HCT116 (cell line): Measurements from ENCODE around the gene TAS1R2. TPM values are rescaled to one million over a fixed set of nuclear protein-coding genes. Genes with fewer than 3 reads are reported as not detected.

Experiments
- ATAC-seq: fragments of 200-7000 bp; cut with Tn5 transposase; 2 replicates; pipeline ENCODE4 v1.9.1; 2020; ENCODE audit warnings: mild to moderate bottlenecking, moderate library complexity
- BruUV-seq: library from RNA; stranded (reverse); fragments of 400-500 nt; replicated peaks from 2 replicates; lab custom pipeline; 2021; lab: Mats Ljungman, UMichigan
- CTCF ChIA-PET: fragments of 300-600 bp; sonication (Branson Sonifier 250); formaldehyde crosslinking; loops from one replicate; lab custom pipeline; 2021; ENCODE audit warnings: antibody characterized with exemption; lab: Charles Lee
- POLR2A ChIA-PET: fragments of 300-600, 350-600 bp; sonication (Branson Sonifier 250); formaldehyde crosslinking; loops from one replicate; lab custom pipeline; 2021; ENCODE audit warnings: antibody characterized with exemption; lab: Charles Lee
- RAD21 ChIA-PET, 2 experiments: fragments of 300-600 bp; sonication (Branson Sonifier 250); formaldehyde crosslinking; loops; one replicate each; lab custom pipeline; 2023; ENCODE audit warnings: low total read pairs in 2 of 2; ENCODE audit not compliant: uncharacterized antibody in 2 of 2, unreplicated experiment in 2 of 2, low non-redundant PET in 1 of 2; lab: Charles Lee
- DNase-seq: peaks from one replicate; pipeline ENCODE4 v3.0.0-alpha.2; 2010; ENCODE audit warnings: low read depth, low spot score
- H2AFZ ChIP-seq: fragments of 200-600 bp; shearing (Covaris generic), sonication (generic); 2 replicates; pipeline ENCODE4 v1.6.1; 2017; ENCODE audit warnings: low read depth, mixed run types, mixed read lengths, antibody characterized with exemption, low read length; ENCODE audit not compliant: poor library complexity, severe bottlenecking
- H3K27ac ChIP-seq: 2 replicates; pipeline ENCODE4 v1.5.1; 2012; ENCODE audit warnings: low read depth, low read length
- H3K27me3 ChIP-seq: fragments of 200-600 bp; sonication (generic); 2 replicates; pipeline ENCODE4 v1.6.1; 2016; ENCODE audit warnings: mixed run types, low read length, mixed read lengths; ENCODE audit not compliant: insufficient read depth
- H3K36me3 ChIP-seq, 2 experiments: fragments of 200-500 bp in 1 of 2; fragments of 200-600 bp in 1 of 2; sonication (Bioruptor generic) in 1 of 2; sonication (generic) in 1 of 2; 2 replicates each; pipeline versions ENCODE4 v1.5.1 to v1.6.1; 2014 to 2016; ENCODE audit warnings: low read length in 2 of 2, inconsistent platforms in 1 of 2, mixed read lengths in 1 of 2, mixed run types in 1 of 2; ENCODE audit not compliant: insufficient read depth in 2 of 2, control insufficient read depth in 1 of 2
- H3K4me1 ChIP-seq, 2 experiments: fragments of 200-600 bp in 1 of 2; sonication (generic) in 1 of 2; 2 replicates each; pipeline versions ENCODE4 v1.5.1 to v1.6.1; 2012 to 2017; ENCODE audit warnings: low read length in 2 of 2, inconsistent platforms in 1 of 2, mild to moderate bottlenecking in 1 of 2, mixed read lengths in 1 of 2, mixed run types in 1 of 2, moderate library complexity in 1 of 2; ENCODE audit not compliant: insufficient read depth in 2 of 2, control insufficient read depth in 1 of 2
- H3K4me2 ChIP-seq: fragments of 200-600 bp; sonication (generic); 2 replicates; pipeline ENCODE4 v1.6.1; 2017; ENCODE audit warnings: mixed run types, low read length, mixed read lengths
- H3K4me3 ChIP-seq, 2 experiments: fragments of 200-600 bp in 1 of 2; sonication (generic) in 1 of 2; replicated peaks in 1 of 2; 2 replicates each; pipeline ENCODE4 v1.5.1; 2011 to 2016; ENCODE audit warnings: low read length in 2 of 2, control low read depth in 1 of 2, low read depth in 1 of 2, mild to moderate bottlenecking in 1 of 2, mixed read lengths in 1 of 2, mixed run types in 1 of 2
- H3K79me2 ChIP-seq: fragments of 200-600 bp; sonication (generic); 2 replicates; pipeline ENCODE4 v1.6.1; 2017; ENCODE audit warnings: mild to moderate bottlenecking, mixed run types, low read length, moderate library complexity, mixed read lengths; ENCODE audit not compliant: insufficient read depth
- H3K9ac ChIP-seq: fragments of 200-600 bp; sonication (generic); 2 replicates; pipeline ENCODE4 v1.6.1; 2016; ENCODE audit warnings: low read length, mixed read lengths
- H3K9me2 ChIP-seq: fragments of 200-600 bp; sonication (generic), shearing (Covaris generic); 2 replicates; pipeline ENCODE4 v1.6.1; 2017; ENCODE audit warnings: mixed run types, mild to moderate bottlenecking, moderate library complexity; ENCODE audit not compliant: insufficient read depth
- H3K9me3 ChIP-seq, 2 experiments: fragments of 200-500 bp in 1 of 2; fragments of 200-600 bp in 1 of 2; sonication (Bioruptor generic) in 1 of 2; sonication (generic) in 1 of 2; 2 replicates each; pipeline ENCODE4 v1.6.1; 2014 to 2017; ENCODE audit warnings: low read length in 2 of 2, mixed read lengths in 2 of 2, inconsistent platforms in 1 of 2, low read depth in 1 of 2, mild to moderate bottlenecking in 1 of 2, mixed run types in 1 of 2, moderate library complexity in 1 of 2; ENCODE audit not compliant: control insufficient read depth in 1 of 2, insufficient read depth in 1 of 2
- H4K20me1 ChIP-seq: fragments of 200-600 bp; sonication (generic), shearing (Covaris generic); 2 replicates; pipeline ENCODE4 v1.6.1; 2017; ENCODE audit warnings: mixed run types, mild to moderate bottlenecking, moderate library complexity; ENCODE audit not compliant: insufficient read depth
- EGR1 ChIP-seq: IDR thresholded peaks from 2 replicates; pipeline ENCODE4 v1.6.1; 2012; ENCODE audit warnings: low read depth
- ELF1 ChIP-seq: IDR thresholded peaks from 2 replicates; pipeline ENCODE4 v1.6.1; 2012; ENCODE audit warnings: low read depth, borderline replicate concordance
- RAD21 ChIP-seq: IDR thresholded peaks from 2 replicates; pipeline ENCODE4 v1.6.1; 2012; ENCODE audit warnings: low read depth, mild to moderate bottlenecking
- REST ChIP-seq: IDR thresholded peaks from 2 replicates; pipeline ENCODE4 v1.6.1; 2012; ENCODE audit warnings: low read depth
- SRF ChIP-seq: IDR thresholded peaks from 2 replicates; pipeline ENCODE4 v1.6.1; 2012; ENCODE audit warnings: low read depth
- YY1 ChIP-seq: IDR thresholded peaks from 2 replicates; pipeline ENCODE4 v1.6.1; 2011; ENCODE audit warnings: low read length, low read depth, moderate library complexity, mild to moderate bottlenecking; ENCODE audit not compliant: insufficient replicate concordance; ENCODE audit errors: extremely low read depth
- ZBTB33 ChIP-seq: IDR thresholded peaks from 2 replicates; pipeline ENCODE4 v1.6.1; 2011; ENCODE audit warnings: mild to moderate bottlenecking, low read length, moderate library complexity; ENCODE audit not compliant: insufficient replicate concordance; ENCODE audit errors: extremely low read depth
- intact Hi-C: fragments of 100-400 bp; cut with micrococcal nuclease; formaldehyde crosslinking; loops from 2 replicates; pipeline ENCODE4 v1.10.0; 2022
- total RNA-seq: library from RNA; stranded (reverse); gene quantifications from one replicate; pipeline ENCODE4 v1.2.1, GENCODE V29; 2021; ENCODE audit not compliant: unreplicated experiment

TAS1R2 gene
- total RNA-seq, 1 experiment from 2014 or later = not detected

- Histone ChIP-seq H3K4me3 (no peak overlapping the region), H3K36me3 (peaks cover 6 to 21% of the 10 kb centered on the region in 2 experiments; a peak in 2 of 4 replicates), H4K20me1 (no peaks in the 10 kb centered on the region), H3K79me2 (no peaks in the 10 kb centered on the region), H3K4me1 (peaks cover 4 to 10% of the 10 kb centered on the region in 2 experiments), H3K4me2 (no peak overlapping the region), H3K9ac (no peak overlapping the region), H3K9me2 (no peaks in the 10 kb centered on the region), H3K9me3 (no peaks in the 10 kb centered on the region), H3K27ac (no peak overlapping the region), H2AFZ (no peak overlapping the region), H3K27me3 (no peaks in the 10 kb centered on the region)
- intact Hi-C loops = loop anchor here (1.0 to 10.0 kb wide), 4 partner anchors 65 to 747 kb away; no protein-coding TSS in a partner anchor
- ATAC-seq (no peak), DNase-seq (no peak)
- TF ChIP-seq ELF1 (no peak), REST (no peak), ZBTB33 (no peak), EGR1 (no peak), YY1 (no peak), RAD21 (no peak), SRF (no peak)
- no TSS peak for BruUV-seq
- ChIA-PET POLR2A (no interaction called here), RAD21 (no interaction called here), CTCF (interaction anchor here (2.0 to 2.1 kb wide), 2 partner anchors 64 to 205 kb away, joined by 6 to 13 read pairs; no protein-coding TSS in a partner anchor)
Observed at GRCh38 chr1:18907917-18908845, 48.7 kb upstream of the TAS1R2 start.
